MM.1S (cell line): ENCODE results near the gene ARL17B.

Experiments used
- DNase-seq: peaks from one replicate; pipeline ENCODE4 v3.0.0-alpha.2; 2015
- H2AFZ ChIP-seq: fragments of 300-600 bp; sonication (generic); 2 replicates; pipeline ENCODE4 v1.6.0; 2016; ENCODE audit warnings: antibody characterized with exemption, low read length
- H3F3A ChIP-seq: fragments of 300-600 bp; sonication (generic); 2 replicates; pipeline ENCODE4 v1.6.1; 2016; ENCODE audit warnings: mild to moderate bottlenecking, antibody characterized with exemption, low read length, moderate library complexity, mixed read lengths; ENCODE audit not compliant: insufficient read depth
- H3K27ac ChIP-seq: fragments of 300-600 bp; sonication (generic); 2 replicates; pipeline ENCODE4 v1.5.1; 2016; ENCODE audit warnings: mild to moderate bottlenecking, low read length
- H3K27me3 ChIP-seq: fragments of 300-600 bp; sonication (generic); replicated peaks from 2 replicates; pipeline ENCODE4 v1.6.0; 2016; ENCODE audit warnings: low read length; ENCODE audit not compliant: insufficient read depth
- H3K36me3 ChIP-seq: fragments of 300-600 bp; sonication (generic); replicated peaks from 2 replicates; pipeline ENCODE4 v1.6.1; 2016; ENCODE audit warnings: mild to moderate bottlenecking, low read length, mixed read lengths; ENCODE audit not compliant: insufficient read depth
- H3K4me1 ChIP-seq: fragments of 300-600 bp; sonication (generic); 2 replicates; pipeline ENCODE4 v1.6.1; 2016; ENCODE audit warnings: low read length, mixed read lengths
- H3K4me2 ChIP-seq: fragments of 300-600 bp; sonication (generic); 2 replicates; pipeline ENCODE4 v1.6.0; 2016; ENCODE audit warnings: low read depth, low read length
- H3K4me3 ChIP-seq: fragments of 300-600 bp; sonication (generic); 2 replicates; pipeline ENCODE4 v1.5.1; 2016; ENCODE audit warnings: low read length, mixed read lengths
- H3K79me2 ChIP-seq: fragments of 300-600 bp; sonication (generic); 2 replicates; pipeline ENCODE4 v1.6.1; 2016; ENCODE audit warnings: mixed run types, low read length, mixed read lengths
- H3K9ac ChIP-seq: fragments of 300-600 bp; sonication (generic); 2 replicates; pipeline ENCODE4 v1.6.1; 2016; ENCODE audit warnings: low read length, mixed read lengths
- H3K9me2 ChIP-seq: fragments of 300-600 bp; sonication (generic); replicated peaks from 2 replicates; pipeline ENCODE4 v1.6.1; 2016; ENCODE audit warnings: mild to moderate bottlenecking, low read length, mixed read lengths; ENCODE audit not compliant: insufficient read depth
- H3K9me3 ChIP-seq: fragments of 300-600 bp; sonication (generic); replicated peaks from 2 replicates; pipeline ENCODE4 v1.6.1; 2016; ENCODE audit warnings: mild to moderate bottlenecking, low read length, mixed read lengths; ENCODE audit not compliant: insufficient read depth
- H4K20me1 ChIP-seq: fragments of 300-600 bp; sonication (generic); 2 replicates; pipeline ENCODE4 v1.6.1; 2016; ENCODE audit warnings: mild to moderate bottlenecking, low read length, moderate library complexity, mixed read lengths; ENCODE audit not compliant: insufficient read depth
- CTCF ChIP-seq: fragments of 300-600 bp; sonication (generic); IDR thresholded peaks from 2 replicates; pipeline ENCODE4 v1.5.1; 2016; ENCODE audit warnings: antibody characterized with exemption, low read length, mixed read lengths
- EZH2 ChIP-seq: fragments of 300-600 bp; sonication (generic); optimal IDR thresholded peaks from 2 replicates; pipeline ENCODE3; 2017; ENCODE audit warnings: low read depth, mild to moderate bottlenecking, antibody characterized with exemption, low read length, mixed read lengths
- EZH2phosphoT487 ChIP-seq: fragments of 300-600 bp; sonication (generic); IDR thresholded peaks from 2 replicates; pipeline ENCODE4 v1.6.1; 2018; ENCODE audit warnings: antibody characterized with exemption, low read length

ARL17B gene

DNA sequence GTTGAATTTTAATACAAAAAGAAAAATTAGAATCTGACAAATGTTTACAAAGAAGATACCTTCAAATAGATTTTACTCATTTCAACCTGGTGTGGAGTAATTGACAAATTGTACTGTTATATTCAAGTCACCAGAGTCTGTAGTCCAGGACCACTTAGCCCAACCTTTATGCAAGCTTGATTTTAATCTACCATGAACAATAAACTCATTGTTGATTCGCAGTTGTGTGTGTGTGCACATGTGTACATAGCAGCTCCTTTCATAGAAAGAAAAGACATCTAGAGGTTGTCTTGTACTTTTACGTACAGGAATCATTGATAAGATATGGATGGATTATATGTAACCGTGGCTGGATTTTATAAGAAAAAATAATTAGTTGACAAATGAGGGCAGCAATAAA lies 87.3 kb downstream of the ARL17B start:
- Histone ChIP-seq H3F3A (no peaks in the 10 kb centered on the region), H3K79me2 (no peaks in the 10 kb centered on the region), H4K20me1 (no peaks in the 10 kb centered on the region), H3K27ac (no peak overlapping the region), H3K27me3 (no peaks in the 10 kb centered on the region), H3K4me3 (no peak overlapping the region), H3K9me2 (no peaks in the 10 kb centered on the region), H3K9me3 (no peaks in the 10 kb centered on the region), H3K36me3 (no peaks in the 10 kb centered on the region), H3K4me2 (no peak overlapping the region), H3K4me1 (no peaks in the 10 kb centered on the region), H2AFZ (no peak overlapping the region), H3K9ac (no peak overlapping the region)
- no peak for DNase-seq
- TF ChIP-seq CTCF = no peak
- TF ChIP-seq EZH2phosphoT487 = no peak
- TF ChIP-seq EZH2 = no peak

GRCh38 chr17:46273541-46274236 lies 87.9 kb downstream of the ARL17B start:
- H3K4me2 ChIP-seq = no peak overlapping the region
- H3K9me3 ChIP-seq = no peaks in the 10 kb centered on the region
- no peaks in the 10 kb centered on the region for H4K20me1 ChIP-seq
- H3K4me1 ChIP-seq = no peaks in the 10 kb centered on the region
- no peak overlapping the region for H3K4me3 ChIP-seq
- no peak overlapping the region for H3K27ac ChIP-seq
- H3K36me3 ChIP-seq = no peaks in the 10 kb centered on the region
- no peaks in the 10 kb centered on the region for H3K27me3 ChIP-seq
- no peak overlapping the region for H2AFZ ChIP-seq
- H3K9me2 ChIP-seq = no peaks in the 10 kb centered on the region
- TF ChIP-seq CTCF (no peak), EZH2 (no peak), EZH2phosphoT487 (no peak)
- H3K79me2 ChIP-seq = no peaks in the 10 kb centered on the region
- H3F3A ChIP-seq = no peaks in the 10 kb centered on the region
- no peak overlapping the region for H3K9ac ChIP-seq
- no peak for DNase-seq

DNA sequence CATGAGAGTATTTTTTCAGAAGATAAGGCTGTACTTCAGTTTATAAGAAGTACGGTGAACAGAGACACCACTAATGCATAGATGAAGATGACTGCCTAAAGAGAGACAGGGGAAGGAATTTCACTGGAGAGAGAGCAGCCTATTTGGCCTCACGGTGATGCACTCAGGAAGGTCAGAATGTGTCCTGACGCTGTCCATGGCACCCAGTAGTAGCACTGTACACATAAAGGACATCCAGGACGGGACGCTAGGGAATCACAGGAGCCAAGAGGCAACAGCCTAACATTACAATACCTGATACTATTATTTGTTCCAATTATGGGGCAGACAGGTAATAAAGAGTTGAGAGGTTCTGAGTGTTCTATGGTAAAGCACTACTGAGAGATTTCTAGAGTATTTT lies 91.5 kb downstream of the ARL17B start:
- Histone ChIP-seq H4K20me1 (no peaks in the 10 kb centered on the region), H3K9me2 (no peaks in the 10 kb centered on the region), H3K27ac (no peak overlapping the region), H3K4me1 (peaks cover 4% of the 10 kb centered on the region; the same call in 1 of the 2 replicates), H2AFZ (no peak overlapping the region), H3K4me2 (no peak overlapping the region), H3F3A (peaks cover 10% of the 10 kb centered on the region), H3K4me3 (no peak overlapping the region), H3K9ac (no peak overlapping the region), H3K79me2 (no peaks in the 10 kb centered on the region), H3K36me3 (no peaks in the 10 kb centered on the region), H3K27me3 (no peaks in the 10 kb centered on the region), H3K9me3 (no peaks in the 10 kb centered on the region)
- TF ChIP-seq EZH2phosphoT487 = no peak
- no peak for DNase-seq
